ENCODE data around the gene SRSF11. TPM values are rescaled to one million over a fixed set of nuclear protein-coding genes. Genes with fewer than 3 reads are reported as not detected.

Gene SRSF11
- total and polyA plus RNA-seq, 2 of the 8 experiments (the other 6 are each of a cell fraction or from before 2014, with no cell fraction given) = 183 to 260 TPM

DNA sequence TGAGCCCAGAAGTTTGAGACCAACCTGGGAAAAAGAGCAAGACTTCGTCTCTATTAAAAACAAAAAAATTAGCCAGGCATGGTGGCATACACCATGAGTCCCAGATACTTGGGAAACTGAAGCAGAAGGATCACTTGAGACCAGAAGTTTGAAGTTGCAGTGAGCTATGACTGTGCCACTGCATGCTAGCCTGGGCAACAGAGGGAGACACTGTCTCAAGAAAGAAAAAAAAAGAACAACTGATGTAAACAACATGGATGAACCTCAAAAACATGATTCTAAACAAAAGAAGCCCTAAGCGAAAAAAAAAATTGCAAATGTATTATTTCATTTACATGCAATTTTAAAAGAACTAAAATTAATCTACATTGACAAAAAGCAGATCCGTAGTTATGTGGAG, 24.8 kb upstream of the SRSF11 start:
- H3K23me2 ChIP-seq (ENCODE audit: low read depth, low read length) = no peaks in the 10 kb centered on the region
- H2AK5ac ChIP-seq (ENCODE audit: low read depth, low read length) = no peak overlapping the region
- no peak overlapping the region for H3K9ac ChIP-seq (replicated peaks in 1 of 4; ENCODE audit: extremely low read depth in 1 of 4, low read depth in 3 of 4, low read length in 3 of 4)
- H3K56ac ChIP-seq (replicated peaks; ENCODE audit: insufficient read length, low read depth, low read length) = no peak overlapping the region
- 85% methylated on average over 3 of the region's 3 CpGs; no CpG with 5 or more reads in 1 of the 2 experiments for WGBS, 2 experiments (ENCODE audit: extremely low coverage in 1 of 2, insufficient coverage in 1 of 2, insufficient read length in 1 of 2, insufficient replicate concordance in 2 of 2, low coverage in 1 of 2, low lambda C conversion rate in 2 of 2, missing lambda C conversion rate in 1 of 2)
- H3K27me3 ChIP-seq (replicated peaks in 1 of 4; ENCODE audit: control insufficient read depth in 3 of 4, extremely low read depth in 1 of 4, insufficient read depth in 3 of 4, low read length in 3 of 4) = no peaks in the 10 kb centered on the region
- no peak overlapping the region for H3K18ac ChIP-seq (ENCODE audit: extremely low read depth, low read length)
- H2AFZ ChIP-seq (ENCODE audit: low read length) = no peak overlapping the region
- no peak overlapping the region for H3K4me2 ChIP-seq (ENCODE audit: insufficient read depth in 1 of 2, low read depth in 2 of 2, low read length in 2 of 2)
- no peak for FAIRE-seq
- no peaks in the 10 kb centered on the region for H3K9me3 ChIP-seq (ENCODE audit: insufficient read depth in 2 of 2, low read depth in 1 of 2, low read length in 1 of 2)
- no peaks in the 10 kb centered on the region for H3K36me3 ChIP-seq (ENCODE audit: control insufficient read depth in 2 of 4, insufficient read depth in 4 of 4, low read length in 3 of 4)
- DNase-seq (ENCODE audit: low read depth in 1 of 2, low spot score in 2 of 2) = no peak
- no peak overlapping the region for H3K4ac ChIP-seq (replicated peaks; ENCODE audit: insufficient read length, low read depth, low read length)
- H3K79me1 ChIP-seq (ENCODE audit: low read depth, low read length) = no peaks in the 10 kb centered on the region; the same call in none of the 2 replicates
- no peak overlapping the region for H2BK12ac ChIP-seq (ENCODE audit: low read depth, low read length)
- H3K4me3 ChIP-seq (ENCODE audit: extremely low read depth in 1 of 4, insufficient read depth in 2 of 4, low read depth in 3 of 4, low read length in 4 of 4) = no peak overlapping the region
- no peak overlapping the region for H3K14ac ChIP-seq (ENCODE audit: insufficient read length)
- H3K27ac ChIP-seq (ENCODE audit: low read depth, low read length) = no peak overlapping the region
- no peak overlapping the region for H2BK20ac ChIP-seq (ENCODE audit: low read length)
- peaks cover 0 to 77% of the 10 kb centered on the region in 2 experiments; a peak in 2 of 4 replicates for H3K79me2 ChIP-seq (ENCODE audit: control insufficient read depth in 1 of 2, insufficient read depth in 2 of 2, low read length in 2 of 2)
- H4K20me1 ChIP-seq (replicated peaks in 1 of 2; ENCODE audit: control insufficient read depth in 1 of 2, insufficient read depth in 2 of 2, low read length in 2 of 2) = peaks cover 0 to 1% of the 10 kb centered on the region in 2 experiments
- TF ChIP-seq FOSL1 (IDR thresholded peaks at IDR 0.05; ENCODE audit: insufficient read depth, low read depth, low read length) = no peak
- TF ChIP-seq, protein P1, sequence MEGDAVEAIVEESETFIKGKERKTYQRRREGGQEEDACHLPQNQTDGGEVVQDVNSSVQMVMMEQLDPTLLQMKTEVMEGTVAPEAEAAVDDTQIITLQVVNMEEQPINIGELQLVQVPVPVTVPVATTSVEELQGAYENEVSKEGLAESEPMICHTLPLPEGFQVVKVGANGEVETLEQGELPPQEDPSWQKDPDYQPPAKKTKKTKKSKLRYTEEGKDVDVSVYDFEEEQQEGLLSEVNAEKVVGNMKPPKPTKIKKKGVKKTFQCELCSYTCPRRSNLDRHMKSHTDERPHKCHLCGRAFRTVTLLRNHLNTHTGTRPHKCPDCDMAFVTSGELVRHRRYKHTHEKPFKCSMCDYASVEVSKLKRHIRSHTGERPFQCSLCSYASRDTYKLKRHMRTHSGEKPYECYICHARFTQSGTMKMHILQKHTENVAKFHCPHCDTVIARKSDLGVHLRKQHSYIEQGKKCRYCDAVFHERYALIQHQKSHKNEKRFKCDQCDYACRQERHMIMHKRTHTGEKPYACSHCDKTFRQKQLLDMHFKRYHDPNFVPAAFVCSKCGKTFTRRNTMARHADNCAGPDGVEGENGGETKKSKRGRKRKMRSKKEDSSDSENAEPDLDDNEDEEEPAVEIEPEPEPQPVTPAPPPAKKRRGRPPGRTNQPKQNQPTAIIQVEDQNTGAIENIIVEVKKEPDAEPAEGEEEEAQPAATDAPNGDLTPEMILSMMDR (IDR thresholded peaks at IDR 0.05; ENCODE audit: control extremely low read depth in 1 of 3, insufficient read depth in 1 of 3, low read depth in 1 of 3, low read length in 3 of 3) = no peak
- TF ChIP-seq RFX5 (IDR thresholded peaks at IDR 0.05; ENCODE audit: borderline replicate concordance, low read depth, low read length) = no peak
- TF ChIP-seq RBBP5 (IDR thresholded peaks at IDR 0.05; ENCODE audit: borderline replicate concordance, low read depth, low read length) = no peak
- TF ChIP-seq NANOG (IDR thresholded peaks at IDR 0.05; ENCODE audit: insufficient read depth, low read depth, low read length, poor library complexity, severe bottlenecking) = no peak
- no peak for TF ChIP-seq NRF1 (IDR thresholded peaks at IDR 0.05; ENCODE audit: low read depth, low read length)
- peaks cover 0 to 3% (median 0%) of the 10 kb centered on the region in 4 experiments; a peak in 1 of 7 replicates for H3K4me1 ChIP-seq (replicated peaks in 1 of 4; ENCODE audit: control insufficient read depth in 3 of 4, insufficient read depth in 4 of 4, low read length in 3 of 4)
- ChIA-PET POLR2A (ENCODE audit: partially characterized antibody) (no interaction called here), CTCF (ENCODE audit: partially characterized antibody) (interaction anchor here (0.6 to 0.7 kb wide), 2 partner anchors 12 to 13 kb away, joined by 3 read pairs; no protein-coding TSS in a partner anchor)
- H2BK120ac ChIP-seq (replicated peaks; ENCODE audit: low read depth, low read length) = no peak overlapping the region
- H4K5ac ChIP-seq (ENCODE audit: insufficient read length, low read depth, low read length) = no peak overlapping the region
- H2BK15ac ChIP-seq (ENCODE audit: low read length) = no peak overlapping the region
- no peak overlapping the region for H4K8ac ChIP-seq (ENCODE audit: extremely low read depth, insufficient read depth, low read length)
- no peak overlapping the region for H3K23ac ChIP-seq (ENCODE audit: insufficient read length)
- no peak overlapping the region for H4K91ac ChIP-seq (replicated peaks; ENCODE audit: insufficient read length, low read length)
- no peak overlapping the region for H2BK5ac ChIP-seq (ENCODE audit: low read depth, low read length)
